DOHH2 (cell line): ENCODE data around the gene RASA3.

Experiments used
- EZH2phosphoT487 ChIP-seq: fragments of 200-600 bp; sonication (generic); IDR thresholded peaks from 2 replicates; pipeline ENCODE4 v1.6.1; 2017; ENCODE audit warnings: borderline replicate concordance, mild to moderate bottlenecking, antibody characterized with exemption, low read length, moderate library complexity, mixed read lengths
- TF ChIP-seq, protein P1 (sequence below): fragments of 200-600 bp; sonication (generic); IDR thresholded peaks from one replicate; pipeline ENCODE4 v1.5.1; 2014; ENCODE audit warnings: antibody characterized with exemption, mild to moderate bottlenecking, low read depth, low read length; ENCODE audit not compliant: poor library complexity, severe bottlenecking

DNA sequence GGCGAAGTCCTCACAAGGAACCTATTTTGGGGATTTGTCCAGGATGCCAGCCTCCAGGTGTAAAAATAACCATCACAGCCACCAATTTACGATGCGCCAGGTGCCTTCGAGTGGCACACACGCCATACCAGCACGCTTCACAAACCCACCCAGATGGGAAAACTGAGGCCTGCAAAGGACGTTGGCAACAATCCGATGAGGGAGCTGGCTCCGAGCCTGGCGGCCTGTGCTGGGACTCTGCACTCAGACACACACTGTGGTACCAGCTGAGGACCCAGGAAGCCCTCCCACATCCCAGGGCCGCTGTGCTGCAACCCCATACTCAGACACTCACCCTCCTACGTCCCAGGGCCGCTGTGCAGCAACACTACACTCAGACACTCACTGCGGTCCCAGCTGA, 93.5 kb downstream of the RASA3 start:
- TF ChIP-seq, protein P1, sequence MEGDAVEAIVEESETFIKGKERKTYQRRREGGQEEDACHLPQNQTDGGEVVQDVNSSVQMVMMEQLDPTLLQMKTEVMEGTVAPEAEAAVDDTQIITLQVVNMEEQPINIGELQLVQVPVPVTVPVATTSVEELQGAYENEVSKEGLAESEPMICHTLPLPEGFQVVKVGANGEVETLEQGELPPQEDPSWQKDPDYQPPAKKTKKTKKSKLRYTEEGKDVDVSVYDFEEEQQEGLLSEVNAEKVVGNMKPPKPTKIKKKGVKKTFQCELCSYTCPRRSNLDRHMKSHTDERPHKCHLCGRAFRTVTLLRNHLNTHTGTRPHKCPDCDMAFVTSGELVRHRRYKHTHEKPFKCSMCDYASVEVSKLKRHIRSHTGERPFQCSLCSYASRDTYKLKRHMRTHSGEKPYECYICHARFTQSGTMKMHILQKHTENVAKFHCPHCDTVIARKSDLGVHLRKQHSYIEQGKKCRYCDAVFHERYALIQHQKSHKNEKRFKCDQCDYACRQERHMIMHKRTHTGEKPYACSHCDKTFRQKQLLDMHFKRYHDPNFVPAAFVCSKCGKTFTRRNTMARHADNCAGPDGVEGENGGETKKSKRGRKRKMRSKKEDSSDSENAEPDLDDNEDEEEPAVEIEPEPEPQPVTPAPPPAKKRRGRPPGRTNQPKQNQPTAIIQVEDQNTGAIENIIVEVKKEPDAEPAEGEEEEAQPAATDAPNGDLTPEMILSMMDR = no peak
- TF ChIP-seq EZH2phosphoT487 = no peak
